CD4-positive, alpha-beta T cell (primary cell): Measurements from ENCODE around the gene MTERF1. TPM values are rescaled to one million over a fixed set of nuclear protein-coding genes. Genes with fewer than 3 reads are reported as not detected.

Experiments
- ATAC-seq: fragments of 200-7000 bp; cut with Tn5 transposase; one replicate; pipeline ENCODE4 v1.10.0; 2022; ENCODE audit warnings: mild to moderate bottlenecking; ENCODE audit not compliant: poor library complexity
- CTCF ChIA-PET: fragments of 350-600 bp; sonication (Branson Sonifier 250); formaldehyde crosslinking; loops from one replicate; lab custom pipeline; 2021; ENCODE audit warnings: antibody characterized with exemption, inconsistent platforms; lab: Charles Lee
- POLR2A ChIA-PET: fragments of 350-600 bp; sonication (Branson Sonifier 250); formaldehyde crosslinking; loops from one replicate; lab custom pipeline; 2021; ENCODE audit warnings: antibody characterized with exemption, inconsistent platforms; lab: Charles Lee
- DNase-seq, 14 experiments: peaks; one replicate each; pipeline ENCODE4 v3.0.0-alpha.2; 2013 to 2020; ENCODE audit warnings: mixed read lengths in 2 of 14
- H3K27ac ChIP-seq, 2 donors: one replicate each; pipeline versions ENCODE4 v1.5.1 to v1.7.0; 2013; ENCODE audit warnings: low read length in 2 of 2, low read depth in 1 of 2, mild to moderate bottlenecking in 1 of 2
- H3K27me3 ChIP-seq, 2 experiments: 1 replicate in 1 of 2; 2 replicates in 1 of 2; pipeline versions ENCODE4 v1.6.1 to v1.7.0; 2013; ENCODE audit warnings: low read length in 2 of 2, control low read depth in 1 of 2, mild to moderate bottlenecking in 1 of 2, moderate library complexity in 1 of 2; ENCODE audit not compliant: insufficient read depth in 2 of 2, control insufficient read depth in 1 of 2
- H3K36me3 ChIP-seq: one replicate; pipeline ENCODE4 v1.6.1; 2013; ENCODE audit warnings: low read length, control low read depth; ENCODE audit not compliant: insufficient read depth
- H3K4me1 ChIP-seq: one replicate; pipeline ENCODE4 v1.6.1; 2013; ENCODE audit warnings: low read length, control low read depth; ENCODE audit not compliant: insufficient read depth
- H3K4me3 ChIP-seq: one replicate; pipeline ENCODE4 v1.5.1; 2013; ENCODE audit warnings: mild to moderate bottlenecking, low read length, moderate library complexity
- H3K9me3 ChIP-seq, 2 experiments: 1 replicate in 1 of 2; 2 replicates in 1 of 2; pipeline versions ENCODE4 v1.6.1 to v1.7.0; 2013; ENCODE audit warnings: low read length in 2 of 2, mild to moderate bottlenecking in 2 of 2, control low read depth in 1 of 2, moderate library complexity in 1 of 2; ENCODE audit not compliant: control insufficient read depth in 1 of 2, insufficient read depth in 1 of 2
- H3K27ac Mint-ChIP-seq: one replicate; pipeline ENCODE4 v1.8.0; 2020; ENCODE audit warnings: mixed read lengths
- H3K27me3 Mint-ChIP-seq: one replicate; pipeline ENCODE4 v1.8.0; 2021; ENCODE audit warnings: mixed read lengths
- H3K36me3 Mint-ChIP-seq: one replicate; pipeline ENCODE4 v1.8.0; 2021; ENCODE audit warnings: low read depth, mixed read lengths
- H3K4me1 Mint-ChIP-seq: one replicate; pipeline ENCODE4 v1.8.0; 2021; ENCODE audit warnings: low read depth, mixed read lengths
- H3K4me3 Mint-ChIP-seq: one replicate; pipeline ENCODE4 v1.8.0; 2020; ENCODE audit warnings: mild to moderate bottlenecking, mixed read lengths
- H3K9me3 Mint-ChIP-seq: one replicate; pipeline ENCODE4 v1.8.0; 2020; ENCODE audit warnings: mixed read lengths
- CTCF ChIP-seq: fragments of 200-600 bp; IDR thresholded peaks from one replicate; pipeline ENCODE4 v1.8.0; 2022; ENCODE audit warnings: antibody characterized with exemption, mild to moderate bottlenecking
- intact Hi-C, 2 experiments: fragments of 100-400 bp; cut with DNase I in 1 of 2; cut with micrococcal nuclease in 1 of 2; formaldehyde crosslinking; loops; one replicate each; pipeline versions ENCODE4 v1.15.1 to v1.9.0; 2023 to 2025; cut with DNase I, micrococcal nuclease
- total RNA-seq, 174 experiments: library from RNA in 2 of 174; stranded (reverse) in 2 of 174; gene quantifications; one replicate each; pipeline ENCODE4 v1.2.3 and lab custom pipeline; 2021 to 2026

MTERF1 gene
- total RNA-seq, 2 experiments from 2014 or later, result 11.0 to 11.9 TPM

- Histone ChIP-seq H3K9me3 (no peaks in the 10 kb centered on the region), H3K4me3 (no peak overlapping the region), H3K4me1 (no peaks in the 10 kb centered on the region), H3K27me3 (peaks cover 0 to 3% of the 10 kb centered on the region in 2 experiments), H3K27ac (no peak overlapping the region), H3K36me3 (no peaks in the 10 kb centered on the region)
- H3K4me1 Mint-ChIP-seq, result no peaks in the 10 kb centered on the region
- H3K36me3 Mint-ChIP-seq, result no peaks in the 10 kb centered on the region
- intact Hi-C loops, result no loop called here
- CTCF ChIA-PET, result no interaction called here
- no peak overlapping the region for H3K4me3 Mint-ChIP-seq
- peaks cover 29% of the 10 kb centered on the region for H3K27me3 Mint-ChIP-seq
- no peak for DNase-seq
- no peak for TF ChIP-seq CTCF
- H3K27ac Mint-ChIP-seq, result no peak overlapping the region
- no peak for ATAC-seq
- POLR2A ChIA-PET, result no interaction called here
- peaks cover 2% of the 10 kb centered on the region for H3K9me3 Mint-ChIP-seq
Observed at GRCh38 chr7:91922857-91923256, 42.4 kb upstream of the MTERF1 start.

- Mint-ChIP-seq H3K36me3 (no peaks in the 10 kb centered on the region), H3K27me3 (peaks cover 19% of the 10 kb centered on the region), H3K4me3 (no peak overlapping the region), H3K9me3 (no peaks in the 10 kb centered on the region), H3K27ac (no peak overlapping the region), H3K4me1 (no peaks in the 10 kb centered on the region)
- ChIA-PET CTCF (no interaction called here), POLR2A (no interaction called here)
- H3K4me3 ChIP-seq, result no peak overlapping the region
- no peaks in the 10 kb centered on the region for H3K27me3 ChIP-seq
- H3K9me3 ChIP-seq, result no peaks in the 10 kb centered on the region
- H3K4me1 ChIP-seq, result no peaks in the 10 kb centered on the region
- no peak overlapping the region for H3K27ac ChIP-seq
- ATAC-seq (no peak), DNase-seq (no peak)
- no peaks in the 10 kb centered on the region for H3K36me3 ChIP-seq
- TF ChIP-seq CTCF, result no peak
- intact Hi-C loops, result no loop called here
Observed at GRCh38 chr7:91918356-91918755, 37.9 kb upstream of the MTERF1 start.

GRCh38 chr7:91916051-91916440 is 35.5 kb upstream of the MTERF1 start:
- Mint-ChIP-seq H3K27me3 (peaks cover 19% of the 10 kb centered on the region), H3K4me1 (no peaks in the 10 kb centered on the region), H3K9me3 (no peaks in the 10 kb centered on the region), H3K27ac (no peak overlapping the region), H3K4me3 (no peak overlapping the region), H3K36me3 (no peaks in the 10 kb centered on the region)
- TF ChIP-seq CTCF, result no peak
- Histone ChIP-seq H3K36me3 (no peaks in the 10 kb centered on the region), H3K4me3 (no peak overlapping the region), H3K4me1 (no peaks in the 10 kb centered on the region), H3K9me3 (no peaks in the 10 kb centered on the region), H3K27ac (no peak overlapping the region), H3K27me3 (no peaks in the 10 kb centered on the region)
- ATAC-seq (no peak), DNase-seq (no peak)
- intact Hi-C loops, result no loop called here
- POLR2A ChIA-PET, result no interaction called here
- CTCF ChIA-PET, result no interaction called here
